OCI-LY1 (cell line): Measurements from ENCODE around the gene P3H2.

Source experiments
- H2AFZ ChIP-seq: fragments of 200-600 bp; sonication (generic), shearing (Covaris generic); 2 replicates; pipeline ENCODE4 v1.6.0; 2014; ENCODE audit warnings: antibody characterized with exemption, mild to moderate bottlenecking, low read length
- H3F3A ChIP-seq: fragments of 200-600 bp; sonication (generic), shearing (Covaris generic); 2 replicates; pipeline ENCODE4 v1.6.0; 2014; ENCODE audit warnings: mild to moderate bottlenecking, antibody characterized with exemption, low read length, moderate library complexity; ENCODE audit not compliant: insufficient read depth
- H3K27ac ChIP-seq: fragments of 200-600 bp; sonication (generic); 2 replicates; pipeline ENCODE4 v1.5.1; 2014; ENCODE audit warnings: low read length, mixed run types, mild to moderate bottlenecking, low read depth; ENCODE audit not compliant: poor library complexity, severe bottlenecking
- H3K27me3 ChIP-seq: fragments of 200-600 bp; sonication (generic); 2 replicates; pipeline ENCODE4 v1.6.0; 2014; ENCODE audit warnings: antibody characterized with exemption, mild to moderate bottlenecking, low read length, moderate library complexity; ENCODE audit not compliant: insufficient read depth
- H3K36me3 ChIP-seq: fragments of 200-600 bp; sonication (generic); 2 replicates; pipeline ENCODE4 v1.6.1; 2014; ENCODE audit warnings: mild to moderate bottlenecking, antibody characterized with exemption, low read length, moderate library complexity, mixed read lengths; ENCODE audit not compliant: insufficient read depth
- H3K4me1 ChIP-seq: fragments of 200-600 bp; sonication (generic); 2 replicates; pipeline ENCODE4 v1.5.1; 2014; ENCODE audit warnings: mild to moderate bottlenecking, low read length, moderate library complexity; ENCODE audit not compliant: insufficient read depth, severe bottlenecking
- H3K4me2 ChIP-seq: fragments of 200-600 bp; sonication (generic), shearing (Covaris generic); 2 replicates; pipeline ENCODE4 v1.6.1; 2014; ENCODE audit warnings: low read length
- H3K4me3 ChIP-seq: fragments of 200-600 bp; sonication (generic); 2 replicates; pipeline ENCODE4 v1.5.1; 2014; ENCODE audit warnings: low read length, low read depth, mild to moderate bottlenecking, mixed read lengths; ENCODE audit not compliant: poor library complexity, severe bottlenecking
- H3K79me2 ChIP-seq: fragments of 200-600 bp; shearing (Covaris generic); 2 replicates; pipeline ENCODE4 v1.6.1; 2016; ENCODE audit warnings: mixed run types, low read length, mixed read lengths; ENCODE audit not compliant: insufficient read depth
- H3K9ac ChIP-seq: fragments of 200-600 bp; sonication (generic), shearing (Covaris generic); 2 replicates; pipeline ENCODE4 v1.6.1; 2014; ENCODE audit warnings: mild to moderate bottlenecking, low read length, mixed read lengths
- H3K9me2 ChIP-seq: fragments of 200-600 bp; sonication (generic), shearing (Covaris generic); 2 replicates; pipeline ENCODE4 v1.6.1; 2014; ENCODE audit warnings: low read depth, mild to moderate bottlenecking, low read length, mixed read lengths
- H3K9me3 ChIP-seq: fragments of 200-600 bp; shearing (Covaris generic); 2 replicates; pipeline ENCODE4 v1.6.1; 2014; ENCODE audit warnings: low read length, mixed read lengths
- H4K20me1 ChIP-seq: fragments of 200-600 bp; sonication (generic), shearing (Covaris generic); 2 replicates; pipeline ENCODE4 v1.6.0; 2016; ENCODE audit warnings: mild to moderate bottlenecking, low read length; ENCODE audit not compliant: insufficient read depth
- EZH2 ChIP-seq: fragments of 200-600 bp; sonication (generic), shearing (Covaris generic); IDR thresholded peaks from 2 replicates; pipeline ENCODE4 v1.8.0; 2017; ENCODE audit warnings: borderline replicate concordance, mixed run types, mild to moderate bottlenecking, antibody characterized with exemption, low read length, moderate library complexity, mixed read lengths
- TF ChIP-seq, protein P1 (sequence below): fragments of 200-600 bp; sonication (generic), shearing (Covaris generic); IDR thresholded peaks from 2 replicates; pipeline ENCODE4 v1.5.1; 2017; ENCODE audit warnings: mild to moderate bottlenecking, antibody characterized with exemption, low read length, moderate library complexity, mixed read lengths

Gene P3H2

DNA sequence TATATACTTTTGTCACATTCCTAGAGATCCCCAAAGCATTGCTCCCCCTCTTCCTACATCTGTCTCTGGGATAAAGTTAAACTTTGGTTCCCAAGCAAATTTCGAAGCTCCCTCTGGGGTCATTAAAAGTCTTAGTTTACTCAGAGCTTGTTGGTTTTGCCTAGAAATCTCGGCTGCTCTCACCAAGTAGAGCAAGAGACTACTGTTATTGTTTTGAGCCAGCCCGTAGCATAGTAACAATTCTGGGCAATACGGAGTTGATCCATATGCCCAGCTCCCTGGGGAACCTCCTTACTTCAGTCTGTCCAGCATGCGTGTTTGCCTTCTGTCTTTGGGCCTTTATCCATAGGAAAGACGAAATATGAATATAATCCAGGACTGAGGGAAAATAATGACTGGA, 10.0 kb upstream of the P3H2 start:
- Histone ChIP-seq H3K79me2 (no peaks in the 10 kb centered on the region), H3F3A (no peaks in the 10 kb centered on the region), H4K20me1 (no peaks in the 10 kb centered on the region), H3K27me3 (no peaks in the 10 kb centered on the region), H3K9ac (no peak overlapping the region), H3K36me3 (no peaks in the 10 kb centered on the region), H3K4me3 (no peak overlapping the region), H3K27ac (no peak overlapping the region), H3K4me2 (no peak overlapping the region), H3K9me3 (no peaks in the 10 kb centered on the region), H2AFZ (no peak overlapping the region), H3K4me1 (no peaks in the 10 kb centered on the region), H3K9me2 (no peaks in the 10 kb centered on the region)
- no peak for TF ChIP-seq EZH2
- TF ChIP-seq, protein P1, sequence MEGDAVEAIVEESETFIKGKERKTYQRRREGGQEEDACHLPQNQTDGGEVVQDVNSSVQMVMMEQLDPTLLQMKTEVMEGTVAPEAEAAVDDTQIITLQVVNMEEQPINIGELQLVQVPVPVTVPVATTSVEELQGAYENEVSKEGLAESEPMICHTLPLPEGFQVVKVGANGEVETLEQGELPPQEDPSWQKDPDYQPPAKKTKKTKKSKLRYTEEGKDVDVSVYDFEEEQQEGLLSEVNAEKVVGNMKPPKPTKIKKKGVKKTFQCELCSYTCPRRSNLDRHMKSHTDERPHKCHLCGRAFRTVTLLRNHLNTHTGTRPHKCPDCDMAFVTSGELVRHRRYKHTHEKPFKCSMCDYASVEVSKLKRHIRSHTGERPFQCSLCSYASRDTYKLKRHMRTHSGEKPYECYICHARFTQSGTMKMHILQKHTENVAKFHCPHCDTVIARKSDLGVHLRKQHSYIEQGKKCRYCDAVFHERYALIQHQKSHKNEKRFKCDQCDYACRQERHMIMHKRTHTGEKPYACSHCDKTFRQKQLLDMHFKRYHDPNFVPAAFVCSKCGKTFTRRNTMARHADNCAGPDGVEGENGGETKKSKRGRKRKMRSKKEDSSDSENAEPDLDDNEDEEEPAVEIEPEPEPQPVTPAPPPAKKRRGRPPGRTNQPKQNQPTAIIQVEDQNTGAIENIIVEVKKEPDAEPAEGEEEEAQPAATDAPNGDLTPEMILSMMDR, result no peak

DNA sequence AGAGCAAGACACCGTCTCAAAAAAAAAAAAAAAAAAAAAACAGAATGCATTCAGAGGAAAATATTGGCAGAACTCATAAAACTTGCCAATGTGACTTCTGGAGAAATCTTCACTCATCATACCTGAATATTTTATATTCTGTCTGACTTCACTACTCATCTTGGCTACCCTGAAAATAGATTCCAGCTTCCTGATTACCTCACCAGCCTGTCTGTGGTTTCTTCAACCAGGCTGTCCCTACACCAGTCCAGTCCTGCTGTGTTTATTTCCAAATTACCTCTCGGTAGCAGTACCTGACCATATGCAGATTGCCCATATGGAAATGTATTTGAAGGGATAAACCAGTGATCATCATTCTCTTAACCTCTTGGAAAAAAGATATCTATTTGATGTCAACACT, 9.3 kb upstream of the P3H2 start:
- Histone ChIP-seq H2AFZ (no peak overlapping the region), H3K27me3 (no peaks in the 10 kb centered on the region), H3F3A (no peaks in the 10 kb centered on the region), H3K4me3 (no peak overlapping the region), H3K9ac (no peak overlapping the region), H3K9me3 (no peaks in the 10 kb centered on the region), H3K4me1 (no peaks in the 10 kb centered on the region), H3K9me2 (no peaks in the 10 kb centered on the region), H3K27ac (no peak overlapping the region), H3K36me3 (no peaks in the 10 kb centered on the region), H3K79me2 (no peaks in the 10 kb centered on the region), H4K20me1 (no peaks in the 10 kb centered on the region), H3K4me2 (no peak overlapping the region)
- TF ChIP-seq, protein P1, result no peak
- TF ChIP-seq EZH2, result no peak

DNA sequence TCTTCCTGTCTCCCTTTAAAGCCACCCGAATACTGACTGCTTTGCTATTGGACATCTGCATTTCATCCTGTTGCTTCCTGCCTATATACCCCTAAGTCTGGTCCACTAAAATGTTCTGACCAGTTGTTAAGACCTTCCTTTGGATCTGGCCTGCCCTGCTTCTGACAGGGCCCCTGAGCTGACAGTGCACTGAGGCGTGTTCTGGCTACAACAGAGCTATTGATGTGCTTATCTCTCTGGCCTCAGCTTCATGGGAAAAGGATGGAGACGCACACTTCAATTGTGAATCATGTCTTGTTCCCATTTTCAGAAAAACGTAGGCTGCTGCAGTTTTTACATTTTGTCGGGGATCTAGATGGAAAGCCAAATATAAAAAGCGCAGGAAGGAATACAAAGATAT, 7.1 kb upstream of the P3H2 start:
- H3K9me3 ChIP-seq, result no peaks in the 10 kb centered on the region
- H3K9ac ChIP-seq, result no peak overlapping the region
- H3K9me2 ChIP-seq, result no peaks in the 10 kb centered on the region
- H3K4me2 ChIP-seq, result no peak overlapping the region
- H2AFZ ChIP-seq, result no peak overlapping the region
- no peak for TF ChIP-seq EZH2
- TF ChIP-seq, protein P1, result no peak
- H4K20me1 ChIP-seq, result no peaks in the 10 kb centered on the region
- H3K4me1 ChIP-seq, result no peaks in the 10 kb centered on the region
- no peak overlapping the region for H3K4me3 ChIP-seq
- H3K79me2 ChIP-seq, result no peaks in the 10 kb centered on the region
- H3K36me3 ChIP-seq, result no peaks in the 10 kb centered on the region
- H3K27ac ChIP-seq, result no peak overlapping the region
- H3F3A ChIP-seq, result no peaks in the 10 kb centered on the region
- H3K27me3 ChIP-seq, result no peaks in the 10 kb centered on the region; the same call in 1 of the 2 replicates
